ENCODE results near the gene FBXW8. TPM values are rescaled to one million over a fixed set of nuclear protein-coding genes. Genes with fewer than 3 reads are reported as not detected.

FBXW8 gene, protein sequence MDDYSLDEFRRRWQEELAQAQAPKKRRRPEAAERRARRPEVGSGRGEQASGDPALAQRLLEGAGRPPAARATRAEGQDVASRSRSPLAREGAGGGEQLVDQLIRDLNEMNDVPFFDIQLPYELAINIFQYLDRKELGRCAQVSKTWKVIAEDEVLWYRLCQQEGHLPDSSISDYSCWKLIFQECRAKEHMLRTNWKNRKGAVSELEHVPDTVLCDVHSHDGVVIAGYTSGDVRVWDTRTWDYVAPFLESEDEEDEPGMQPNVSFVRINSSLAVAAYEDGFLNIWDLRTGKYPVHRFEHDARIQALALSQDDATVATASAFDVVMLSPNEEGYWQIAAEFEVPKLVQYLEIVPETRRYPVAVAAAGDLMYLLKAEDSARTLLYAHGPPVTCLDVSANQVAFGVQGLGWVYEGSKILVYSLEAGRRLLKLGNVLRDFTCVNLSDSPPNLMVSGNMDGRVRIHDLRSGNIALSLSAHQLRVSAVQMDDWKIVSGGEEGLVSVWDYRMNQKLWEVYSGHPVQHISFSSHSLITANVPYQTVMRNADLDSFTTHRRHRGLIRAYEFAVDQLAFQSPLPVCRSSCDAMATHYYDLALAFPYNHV
- 4.5 to 6.9 TPM (median 5.7 TPM) in 5 replicates for total RNA-seq (2022; extraction: Qiagen RNA extraction)

DNA sequence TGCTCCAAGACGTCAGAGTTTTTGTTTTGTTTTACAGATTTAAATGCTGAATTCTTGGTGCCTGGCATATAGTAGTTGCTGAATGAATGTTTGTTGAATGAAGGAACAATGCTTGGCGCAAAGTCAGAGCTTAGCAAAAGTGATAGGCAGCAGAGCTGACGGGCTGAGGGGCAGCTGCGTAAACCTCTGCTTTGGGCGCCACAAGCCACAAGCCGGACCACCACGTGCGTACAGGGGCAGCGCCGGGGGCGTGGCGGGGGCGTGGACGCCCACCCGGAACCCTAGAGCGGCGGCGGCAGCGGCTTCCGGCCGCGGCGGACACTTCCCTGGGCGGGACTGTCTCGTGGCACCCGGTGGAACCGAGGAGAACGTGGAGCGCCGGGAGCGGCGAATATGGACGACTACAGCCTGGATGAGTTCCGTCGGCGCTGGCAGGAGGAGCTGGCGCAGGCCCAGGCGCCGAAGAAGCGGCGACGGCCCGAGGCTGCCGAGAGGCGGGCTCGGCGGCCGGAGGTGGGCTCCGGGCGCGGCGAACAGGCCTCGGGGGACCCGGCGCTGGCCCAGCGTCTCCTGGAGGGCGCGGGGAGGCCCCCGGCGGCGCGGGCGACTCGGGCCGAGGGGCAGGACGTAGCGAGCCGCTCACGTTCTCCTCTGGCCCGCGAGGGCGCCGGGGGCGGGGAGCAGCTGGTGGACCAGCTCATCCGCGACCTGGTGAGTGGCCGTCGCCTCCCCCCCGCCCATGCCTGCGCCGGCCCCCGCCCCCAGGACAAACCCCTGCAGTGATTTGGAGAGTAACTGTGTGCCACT lies at the start of gene FBXW8:
TSS of gene FBXW8 (plus strand) at position 306 of the 807 bp plus-strand sequence. CDS start at position 394, 88 bp downstream.

GRCh38 chr12:116881325-116881876 lies 29.3 kb upstream of the FBXW8 start, which contains the start of gene HRK:
HRK (minus strand) TSS chr12:116881441; CDS start chr12:116881307, 134 bp downstream.

Other genes with a start within 250 kb of the FBXW8 start
- 14.8 to 27.4 TPM (median 24.8 TPM) in 5 replicates for gene SPRING1, start 172.9 kb upstream of the FBXW8 start, total RNA-seq (2022; extraction: Qiagen RNA extraction)
- 1.5 to 3.4 TPM (median 2.2 TPM) in 5 replicates for gene RNFT2, start 172.6 kb upstream of the FBXW8 start, total RNA-seq (2022; extraction: Qiagen RNA extraction)
- gene HRK, start 29.5 kb upstream of the FBXW8 start, total RNA-seq (2022; extraction: Qiagen RNA extraction): 0.55 to 0.76 TPM (median 0.72 TPM) in 5 replicates
- gene TESC, start 188.5 kb downstream of the FBXW8 start, total RNA-seq (2022; extraction: Qiagen RNA extraction): 112 to 162 TPM (median 153 TPM) in 5 replicates

Data from A549 treated with CORT108297 at 1 μM for 4 hours (cell line).